Activated B cell treated with CpG ODN at 0.5 μM for 24 hours (primary cell): ENCODE measurements around the gene COPS4. TPM values are rescaled to one million over a fixed set of nuclear protein-coding genes. Genes with fewer than 3 reads are reported as not detected.
A peak's percentile ranks its signal among the peaks of the same experiment; 100 is the strongest.

Experiments used
- ATAC-seq: fragments of 200-7000 bp; cut with Tn5 transposase; one replicate; pipeline ENCODE4 v1.10.0; 2021; ENCODE audit warnings: low read depth, mild to moderate bottlenecking, moderate library complexity
- CTCF ChIA-PET: fragments of 350-600 bp; sonication (Branson Sonifier 250); formaldehyde crosslinking; loops from one replicate; lab custom pipeline; 2021; ENCODE audit warnings: antibody characterized with exemption; lab: Charles Lee
- POLR2A ChIA-PET: fragments of 350-600 bp; sonication (Branson Sonifier 250); formaldehyde crosslinking; loops from one replicate; lab custom pipeline; 2021; ENCODE audit warnings: antibody characterized with exemption; lab: Charles Lee
- DNase-seq: peaks from one replicate; pipeline ENCODE4 v3.0.0; 2022
- H3K27ac Mint-ChIP-seq: one replicate; pipeline ENCODE4 v1.8.0; 2020; ENCODE audit warnings: mixed read lengths
- H3K27me3 Mint-ChIP-seq: one replicate; pipeline ENCODE4 v1.8.0; 2021; ENCODE audit warnings: mixed read lengths
- H3K36me3 Mint-ChIP-seq: one replicate; pipeline ENCODE4 v1.8.0; 2021; ENCODE audit warnings: low read depth, mixed read lengths
- H3K4me1 Mint-ChIP-seq: one replicate; pipeline ENCODE4 v1.8.0; 2021; ENCODE audit warnings: mixed read lengths
- H3K4me3 Mint-ChIP-seq: one replicate; pipeline ENCODE4 v1.8.0; 2020; ENCODE audit warnings: mild to moderate bottlenecking, mixed read lengths
- H3K9me3 Mint-ChIP-seq: one replicate; pipeline ENCODE4 v1.8.0; 2020; ENCODE audit warnings: mixed read lengths
- CTCF ChIP-seq: fragments of 200-600 bp; IDR thresholded peaks from one replicate; pipeline ENCODE4 v1.8.0; 2022; ENCODE audit warnings: antibody characterized with exemption, mild to moderate bottlenecking
- intact Hi-C: fragments of 100-400 bp; cut with micrococcal nuclease; formaldehyde crosslinking; loops from one replicate; pipeline ENCODE4 v1.15.1; 2024
- total RNA-seq: library from RNA; stranded (reverse); gene quantifications from 2 replicates; pipeline ENCODE4 v1.2.3, GENCODE V29; 2022

Gene COPS4
- total RNA-seq, 1 donor from 2014 or later: 36.7 TPM

GRCh38 chr4:83010522-83011318 lies 24.3 kb upstream of the COPS4 start, which contains the start of gene LIN54:
Gene LIN54 (minus strand): TSS chr4:83010823. CDS start chr4:82984844, 25,979 bp downstream.
- peak within 1 kb of the TSS; percentile 95 for H3K4me3 Mint-ChIP-seq
- DNase-seq (peak; percentile 65), ATAC-seq (peak; percentile 53)
- ChIA-PET POLR2A (interaction anchor here (0.5 to 4.4 kb wide), 11 partner anchors 11 to 637 kb away, joined by 3 to 63 read pairs (median 5); partner anchors contain the start of genes COPS4, COQ2, HNRNPD and SEC31A), CTCF (interaction anchor here (0.7 to 1.7 kb wide), 4 partner anchors 117 to 274 kb away, joined by 3 to 5 read pairs (median 4); partner anchors contain the start of gene COQ2)
- H3K4me1 Mint-ChIP-seq: peaks cover 49% of the 10 kb centered on the region
- intact Hi-C loops: loop anchor here (1.0 to 5.0 kb wide), 4 partner anchors 109 to 636 kb away; partner anchors contain the start of gene HPSE
- H3K36me3 Mint-ChIP-seq: peaks cover 7% of the 10 kb centered on the region
- peak within 1 kb of the TSS; percentile 93 for H3K27ac Mint-ChIP-seq
- no peaks in the 10 kb centered on the region for H3K27me3 Mint-ChIP-seq
- no peak for TF ChIP-seq CTCF
- no peaks in the 10 kb centered on the region for H3K9me3 Mint-ChIP-seq

GRCh38 chr4:83011689-83012199 lies 23.2 kb upstream of the COPS4 start:
- POLR2A ChIA-PET: interaction anchor here (0.5 to 4.4 kb wide), 11 partner anchors 12 to 582 kb away, joined by 3 to 63 read pairs (median 5); partner anchors contain the start of genes COPS4, COQ2, HELQ and THAP9
- peaks cover 44% of the 10 kb centered on the region for H3K4me1 Mint-ChIP-seq

GRCh38 chr4:83012200-83012686 lies 22.7 kb upstream of the COPS4 start:
- DNase-seq: no peak
- CTCF ChIA-PET: interaction anchor here (0.7 to 1.7 kb wide), 4 partner anchors 23 to 272 kb away, joined by 3 to 6 read pairs (median 4); partner anchors contain the start of genes COPS4 and COQ2
- no peak for ATAC-seq
- H3K27me3 Mint-ChIP-seq: no peaks in the 10 kb centered on the region
- POLR2A ChIA-PET: interaction anchor here (0.6 to 4.4 kb wide), 10 partner anchors 12 to 583 kb away, joined by 3 to 63 read pairs (median 7); partner anchors contain the start of genes COPS4, COQ2, HELQ and HNRNPDL
- peaks cover 5% of the 10 kb centered on the region for H3K36me3 Mint-ChIP-seq
- H3K27ac Mint-ChIP-seq: peak overlapping the region; percentile 93
- H3K4me1 Mint-ChIP-seq: peaks cover 44% of the 10 kb centered on the region
- H3K9me3 Mint-ChIP-seq: no peaks in the 10 kb centered on the region
- no peak for TF ChIP-seq CTCF
- H3K4me3 Mint-ChIP-seq: peak overlapping the region; percentile 95
- intact Hi-C loops: loop anchor here (1.0 to 5.0 kb wide), 3 partner anchors 99 to 550 kb away; partner anchors contain the start of gene ABRAXAS1

More at GRCh38 chr4:83011689-83012199, 23.2 kb upstream of the COPS4 start:
- H3K36me3 Mint-ChIP-seq: peaks cover 5% of the 10 kb centered on the region
- H3K27ac Mint-ChIP-seq: peak overlapping the region; percentile 93
- intact Hi-C loops: loop anchor here (1.0 to 5.0 kb wide), 3 partner anchors 99 to 549 kb away; partner anchors contain the start of gene ABRAXAS1
- no peak for DNase-seq
- H3K4me3 Mint-ChIP-seq: peak overlapping the region; percentile 95
- no peaks in the 10 kb centered on the region for H3K27me3 Mint-ChIP-seq
- no peak for ATAC-seq
- CTCF ChIA-PET: interaction anchor here (0.7 to 1.7 kb wide), 4 partner anchors 23 to 273 kb away, joined by 3 to 5 read pairs (median 4); partner anchors contain the start of genes COPS4 and COQ2
- no peaks in the 10 kb centered on the region for H3K9me3 Mint-ChIP-seq
- TF ChIP-seq CTCF: no peak

GRCh38 chr4:83012687-83013419 lies 22.1 kb upstream of the COPS4 start:
- intact Hi-C loops: loop anchor here (1.0 to 5.0 kb wide), 10 partner anchors 21 to 584 kb away; partner anchors contain the start of genes ABRAXAS1, COQ2, HELQ and SEC31A
- ChIA-PET POLR2A (interaction anchor here (0.6 to 4.4 kb wide), 12 partner anchors 17 to 1494 kb away, joined by 3 to 63 read pairs (median 6); partner anchors contain the start of genes COPS4, COQ2, HELQ and HNRNPD), CTCF (interaction anchor here (1.1 to 1.4 kb wide), 2 partner anchors 22 to 272 kb away, joined by 4 to 6 read pairs; partner anchors contain the start of genes COPS4 and COQ2)
- no peaks in the 10 kb centered on the region for H3K9me3 Mint-ChIP-seq
- ATAC-seq (peak; percentile 92), DNase-seq (peak; percentile 97)
- peaks cover 5% of the 10 kb centered on the region for H3K36me3 Mint-ChIP-seq
- H3K27me3 Mint-ChIP-seq: no peaks in the 10 kb centered on the region
- H3K4me3 Mint-ChIP-seq: peak overlapping the region; percentile 94
- peaks cover 44% of the 10 kb centered on the region for H3K4me1 Mint-ChIP-seq
- TF ChIP-seq CTCF: no peak
- peak overlapping the region; percentile 92 for H3K27ac Mint-ChIP-seq
